HepG2 (cell line): ENCODE data around the gene SLC38A2. TPM values are rescaled to one million over a fixed set of nuclear protein-coding genes. Genes with fewer than 3 reads are reported as not detected.

Source experiments
- CBFB ChIP-seq: sonication (generic); formaldehyde crosslinking; IDR thresholded peaks from 2 replicates; pipeline ENCODE4 v1.4.0; 2020; ENCODE audit warnings: missing genetic modification reagents
- DNMT1 ChIP-seq: sonication (generic); formaldehyde crosslinking; IDR thresholded peaks from 2 replicates; pipeline ENCODE4 v1.5.1; 2020; ENCODE audit warnings: mild to moderate bottlenecking, missing genetic modification reagents
- EP300 ChIP-seq, 3 experiments: sonication (generic) in 1 of 3; formaldehyde crosslinking in 1 of 3; IDR thresholded peaks; 2 replicates each; pipeline versions ENCODE4 v1.5.1 to v1.6.1; 2011 to 2020; ENCODE audit warnings: low read depth in 2 of 3, low read length in 2 of 3, borderline replicate concordance in 1 of 3, improper control_type of control experiment in 1 of 3, mild to moderate bottlenecking in 1 of 3, missing genetic modification reagents in 1 of 3, moderate library complexity in 1 of 3
- EZH2 ChIP-seq: conservative IDR thresholded peaks from 2 replicates; pipeline ENCODE4 v1.6.1; 2012; ENCODE audit warnings: mild to moderate bottlenecking, low read depth, low read length, moderate library complexity
- FLYWCH1 ChIP-seq: sonication (generic); formaldehyde crosslinking; IDR thresholded peaks from 2 replicates; pipeline ENCODE4 v1.8.1; 2023; ENCODE audit warnings: mild to moderate bottlenecking, missing genetic modification reagents
- HOXA5 ChIP-seq: sonication (generic); formaldehyde crosslinking; IDR thresholded peaks from 2 replicates; pipeline ENCODE4 v1.4.0; 2020; ENCODE audit warnings: missing genetic modification reagents
- IKZF1 ChIP-seq: fragments of 450-650 bp; IDR thresholded peaks from 2 replicates; pipeline ENCODE4 v1.7.1; 2016
- SETDB1 ChIP-seq: sonication (generic); formaldehyde crosslinking; IDR thresholded peaks from 2 replicates; pipeline ENCODE4 v1.5.1; 2020; ENCODE audit warnings: missing genetic modification reagents, mild to moderate bottlenecking, borderline replicate concordance
- TOPORS ChIP-seq: sonication (generic); formaldehyde crosslinking; IDR thresholded peaks from 2 replicates; pipeline ENCODE4 v1.8.0; 2023; ENCODE audit warnings: mild to moderate bottlenecking, missing genetic modification reagents
- YEATS2 ChIP-seq: sonication (generic); formaldehyde crosslinking; IDR thresholded peaks from 2 replicates; pipeline ENCODE4 v1.4.0; 2020; ENCODE audit warnings: missing genetic modification reagents, borderline replicate concordance
- YEATS4 ChIP-seq: sonication (generic); formaldehyde crosslinking; IDR thresholded peaks from 2 replicates; pipeline ENCODE4 v1.4.0; 2020; ENCODE audit warnings: missing genetic modification reagents, borderline replicate concordance
- ZIK1 ChIP-seq: sonication (generic); formaldehyde crosslinking; IDR thresholded peaks from 2 replicates; pipeline ENCODE4 v1.5.0; 2020; ENCODE audit warnings: mild to moderate bottlenecking, low read depth, missing genetic modification reagents, borderline replicate concordance
- ZNF329 ChIP-seq: sonication (generic); formaldehyde crosslinking; IDR thresholded peaks from 2 replicates; pipeline ENCODE4 v1.9.0; 2021; ENCODE audit warnings: low read depth, mild to moderate bottlenecking, missing genetic modification reagents
- ZNF367 ChIP-seq: sonication (generic); formaldehyde crosslinking; IDR thresholded peaks from 2 replicates; pipeline ENCODE4 v1.4.0; 2020; ENCODE audit warnings: missing genetic modification reagents, borderline replicate concordance
- ZNF546 ChIP-seq: sonication (generic); formaldehyde crosslinking; conservative IDR thresholded peaks from 2 replicates; pipeline ENCODE4 v1.8.1; 2023; ENCODE audit warnings: mild to moderate bottlenecking, missing genetic modification reagents
- ZNF563 ChIP-seq: sonication (generic); formaldehyde crosslinking; IDR thresholded peaks from 2 replicates; pipeline ENCODE4 v1.8.0; 2022; ENCODE audit warnings: mild to moderate bottlenecking, moderate library complexity, missing genetic modification reagents
- ZSCAN22 ChIP-seq: sonication (generic); formaldehyde crosslinking; IDR thresholded peaks from 2 replicates; pipeline ENCODE4 v1.4.0; 2020; ENCODE audit warnings: mild to moderate bottlenecking, missing genetic modification reagents
- ZSCAN30 ChIP-seq: sonication (generic); formaldehyde crosslinking; IDR thresholded peaks from 2 replicates; pipeline ENCODE4 v1.5.0; 2020; ENCODE audit warnings: mild to moderate bottlenecking, missing genetic modification reagents
- polyA plus RNA-seq, 8 experiments: library from polyadenylated mRNA; depleted of rRNA in 3 of 8; stranded (reverse) in 7 of 8; unstranded in 1 of 8; fragments of >200 nt; fragmentation: Illumina TruSeq in 4 of 8; extraction: Trizol in 4 of 8; gene quantifications; 2 replicates each; pipeline versions ENCODE4 v1.2.1 to v1.2.3, GENCODE V29; 2011 to 2016; ENCODE audit warnings: low read depth in 4 of 8, missing spikeins in 1 of 8, mixed read lengths in 1 of 8; ENCODE audit not compliant: insufficient read depth in 1 of 8
- total RNA-seq, 5 experiments: library from RNA; depleted of rRNA; stranded (reverse); fragments of >200 nt; fragmentation: Illumina TruSeq; extraction: Trizol; gene quantifications; 2 replicates each; pipeline ENCODE4 v1.2.3, GENCODE V29; 2016; ENCODE audit warnings: low read depth in 1 of 5
- TF ChIP-seq, protein P1 (sequence below): sonication (generic); formaldehyde crosslinking; IDR thresholded peaks from 2 replicates; pipeline ENCODE4 v1.4.0; 2020; ENCODE audit warnings: mild to moderate bottlenecking, missing genetic modification reagents
- TF ChIP-seq, protein P2 (sequence below): sonication (generic); formaldehyde crosslinking; IDR thresholded peaks from 2 replicates; pipeline ENCODE4 v1.8.0; 2022; ENCODE audit warnings: missing genetic modification reagents, mild to moderate bottlenecking, borderline replicate concordance
- TF ChIP-seq, protein P3 (sequence below): sonication (generic); formaldehyde crosslinking; IDR thresholded peaks from 2 replicates; pipeline ENCODE4 v1.9.0; 2022; ENCODE audit warnings: missing genetic modification reagents, mild to moderate bottlenecking, borderline replicate concordance

The SLC38A2 gene
- total and polyA plus RNA-seq, 2 of the 13 experiments (the other 11 are each of a cell fraction or from before 2014, with no cell fraction given): 368 to 880 TPM

- no peak for TF ChIP-seq CBFB (CRISPR knock-in tag)
- TF ChIP-seq DNMT1 (CRISPR knock-in tag): no peak
- peak; percentile 73; the same call in 1 of the 2 replicates for TF ChIP-seq ZNF546 (CRISPR knock-in tag)
- TF ChIP-seq IKZF1: no peak
- no peak; the same call in 1 of the 2 replicates for TF ChIP-seq HOXA5 (CRISPR knock-in tag)
- no peak; the same call in 1 of the 2 replicates for TF ChIP-seq YEATS4 (CRISPR knock-in tag)
- no peak for TF ChIP-seq FLYWCH1 (CRISPR knock-in tag)
- peak; percentile 39 to 86; a peak in 2 of 4 replicates for TF ChIP-seq EP300 (IDR thresholded peaks at IDR 0.05; ENCODE audit: low read depth in 2 of 2, low read length in 2 of 2)
- no peak for TF ChIP-seq EP300 (CRISPR knock-in tag; IDR thresholded peaks at IDR 0.05; ENCODE audit: borderline replicate concordance)
- TF ChIP-seq, protein P1, sequence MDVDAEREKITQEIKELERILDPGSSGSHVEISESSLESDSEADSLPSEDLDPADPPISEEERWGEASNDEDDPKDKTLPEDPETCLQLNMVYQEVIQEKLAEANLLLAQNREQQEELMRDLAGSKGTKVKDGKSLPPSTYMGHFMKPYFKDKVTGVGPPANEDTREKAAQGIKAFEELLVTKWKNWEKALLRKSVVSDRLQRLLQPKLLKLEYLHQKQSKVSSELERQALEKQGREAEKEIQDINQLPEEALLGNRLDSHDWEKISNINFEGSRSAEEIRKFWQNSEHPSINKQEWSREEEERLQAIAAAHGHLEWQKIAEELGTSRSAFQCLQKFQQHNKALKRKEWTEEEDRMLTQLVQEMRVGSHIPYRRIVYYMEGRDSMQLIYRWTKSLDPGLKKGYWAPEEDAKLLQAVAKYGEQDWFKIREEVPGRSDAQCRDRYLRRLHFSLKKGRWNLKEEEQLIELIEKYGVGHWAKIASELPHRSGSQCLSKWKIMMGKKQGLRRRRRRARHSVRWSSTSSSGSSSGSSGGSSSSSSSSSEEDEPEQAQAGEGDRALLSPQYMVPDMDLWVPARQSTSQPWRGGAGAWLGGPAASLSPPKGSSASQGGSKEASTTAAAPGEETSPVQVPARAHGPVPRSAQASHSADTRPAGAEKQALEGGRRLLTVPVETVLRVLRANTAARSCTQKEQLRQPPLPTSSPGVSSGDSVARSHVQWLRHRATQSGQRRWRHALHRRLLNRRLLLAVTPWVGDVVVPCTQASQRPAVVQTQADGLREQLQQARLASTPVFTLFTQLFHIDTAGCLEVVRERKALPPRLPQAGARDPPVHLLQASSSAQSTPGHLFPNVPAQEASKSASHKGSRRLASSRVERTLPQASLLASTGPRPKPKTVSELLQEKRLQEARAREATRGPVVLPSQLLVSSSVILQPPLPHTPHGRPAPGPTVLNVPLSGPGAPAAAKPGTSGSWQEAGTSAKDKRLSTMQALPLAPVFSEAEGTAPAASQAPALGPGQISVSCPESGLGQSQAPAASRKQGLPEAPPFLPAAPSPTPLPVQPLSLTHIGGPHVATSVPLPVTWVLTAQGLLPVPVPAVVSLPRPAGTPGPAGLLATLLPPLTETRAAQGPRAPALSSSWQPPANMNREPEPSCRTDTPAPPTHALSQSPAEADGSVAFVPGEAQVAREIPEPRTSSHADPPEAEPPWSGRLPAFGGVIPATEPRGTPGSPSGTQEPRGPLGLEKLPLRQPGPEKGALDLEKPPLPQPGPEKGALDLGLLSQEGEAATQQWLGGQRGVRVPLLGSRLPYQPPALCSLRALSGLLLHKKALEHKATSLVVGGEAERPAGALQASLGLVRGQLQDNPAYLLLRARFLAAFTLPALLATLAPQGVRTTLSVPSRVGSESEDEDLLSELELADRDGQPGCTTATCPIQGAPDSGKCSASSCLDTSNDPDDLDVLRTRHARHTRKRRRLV (CRISPR knock-in tag): no peak
- TF ChIP-seq, protein P2, sequence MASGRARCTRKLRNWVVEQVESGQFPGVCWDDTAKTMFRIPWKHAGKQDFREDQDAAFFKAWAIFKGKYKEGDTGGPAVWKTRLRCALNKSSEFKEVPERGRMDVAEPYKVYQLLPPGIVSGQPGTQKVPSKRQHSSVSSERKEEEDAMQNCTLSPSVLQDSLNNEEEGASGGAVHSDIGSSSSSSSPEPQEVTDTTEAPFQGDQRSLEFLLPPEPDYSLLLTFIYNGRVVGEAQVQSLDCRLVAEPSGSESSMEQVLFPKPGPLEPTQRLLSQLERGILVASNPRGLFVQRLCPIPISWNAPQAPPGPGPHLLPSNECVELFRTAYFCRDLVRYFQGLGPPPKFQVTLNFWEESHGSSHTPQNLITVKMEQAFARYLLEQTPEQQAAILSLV (CRISPR knock-in tag): no peak
- TF ChIP-seq ZNF367 (CRISPR knock-in tag): no peak
- TF ChIP-seq, protein P3, sequence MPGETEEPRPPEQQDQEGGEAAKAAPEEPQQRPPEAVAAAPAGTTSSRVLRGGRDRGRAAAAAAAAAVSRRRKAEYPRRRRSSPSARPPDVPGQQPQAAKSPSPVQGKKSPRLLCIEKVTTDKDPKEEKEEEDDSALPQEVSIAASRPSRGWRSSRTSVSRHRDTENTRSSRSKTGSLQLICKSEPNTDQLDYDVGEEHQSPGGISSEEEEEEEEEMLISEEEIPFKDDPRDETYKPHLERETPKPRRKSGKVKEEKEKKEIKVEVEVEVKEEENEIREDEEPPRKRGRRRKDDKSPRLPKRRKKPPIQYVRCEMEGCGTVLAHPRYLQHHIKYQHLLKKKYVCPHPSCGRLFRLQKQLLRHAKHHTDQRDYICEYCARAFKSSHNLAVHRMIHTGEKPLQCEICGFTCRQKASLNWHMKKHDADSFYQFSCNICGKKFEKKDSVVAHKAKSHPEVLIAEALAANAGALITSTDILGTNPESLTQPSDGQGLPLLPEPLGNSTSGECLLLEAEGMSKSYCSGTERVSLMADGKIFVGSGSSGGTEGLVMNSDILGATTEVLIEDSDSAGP (CRISPR knock-in tag): peak; percentile 80; the same call in 1 of the 2 replicates
- no peak for TF ChIP-seq EZH2
- TF ChIP-seq ZSCAN30 (CRISPR knock-in tag): no peak
- 0 out of 2 replicates have a peak, but pooled peaks have one; percentile 23 for TF ChIP-seq TOPORS (CRISPR knock-in tag)
- no peak for TF ChIP-seq SETDB1 (CRISPR knock-in tag)
- TF ChIP-seq ZIK1 (CRISPR knock-in tag): no peak
- TF ChIP-seq ZNF563 (CRISPR knock-in tag): peak; percentile 84
- TF ChIP-seq ZNF329 (CRISPR knock-in tag): no peak; the same call in 1 of the 2 replicates
- TF ChIP-seq ZSCAN22: no peak
- no peak for TF ChIP-seq YEATS2 (CRISPR knock-in tag)
Measured at GRCh38 chr12:46382964-46383653, 10.5 kb upstream of the SLC38A2 start (continued).
